NCI-H460 (cell line): ENCODE measurements around the gene PLXND1. TPM values are rescaled to one million over a fixed set of nuclear protein-coding genes. Genes with fewer than 3 reads are reported as not detected.
"Not testable (repeated sequence)": the region's sequence is repeated elsewhere in the genome, so short reads cannot be mapped to it uniquely, and the experiment has no call there.

Experiments
- DNase-seq: peaks from one replicate; pipeline ENCODE4 v3.0.0-alpha.2; 2016; ENCODE audit warnings: low read depth; ENCODE audit errors: extremely low read depth
- small RNA-seq, 2 experiments: library from RNA; depleted of rRNA; stranded (forward); fragments of <200 nt; gene quantifications; one replicate each; pipeline ENCODE3, GENCODE V24; 2014
- total RNA-seq: library from RNA; depleted of rRNA; stranded (reverse); fragments of >200 nt; shearing (Covaris generic); gene quantifications from 2 replicates; pipeline ENCODE4 v1.2.3, GENCODE V29; 2014; rRNA removed

PLXND1 gene
- total RNA-seq, 1 experiment from 2014 or later, result 10.4 TPM

DNA sequence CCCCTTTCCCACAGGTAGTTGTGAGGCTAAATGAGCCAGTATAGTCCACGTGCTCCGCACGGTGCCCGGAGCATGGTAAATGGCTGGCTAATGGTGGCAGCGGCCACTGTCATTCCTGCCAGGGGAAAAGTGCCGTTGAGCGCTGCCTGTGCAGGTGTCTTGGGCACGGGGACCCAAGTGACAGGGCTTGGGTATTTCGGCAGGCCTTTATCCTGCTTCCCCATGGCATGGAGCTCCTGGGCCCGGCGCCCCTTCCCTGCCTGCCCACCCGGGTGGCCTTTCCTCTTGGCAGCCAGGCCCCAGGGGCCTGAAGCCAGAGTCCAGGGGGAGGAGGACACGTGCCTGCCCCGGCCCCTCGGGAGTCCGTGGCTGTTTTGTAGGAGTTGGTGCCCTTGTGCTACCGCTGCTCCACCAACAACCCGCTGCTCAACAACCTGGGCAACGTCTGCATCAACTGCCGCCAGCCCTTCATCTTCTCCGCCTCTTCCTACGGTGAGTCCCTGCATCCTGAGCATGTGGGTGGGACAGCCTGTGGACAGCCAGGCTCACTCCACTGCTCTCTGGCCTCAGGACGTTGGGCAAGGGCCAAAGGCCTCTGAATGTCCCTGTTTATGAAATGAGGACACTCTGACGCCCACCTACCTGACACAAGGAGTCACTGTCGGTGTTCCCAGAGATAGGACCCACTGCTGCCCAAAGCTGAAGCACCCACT is 91.2 kb downstream of the PLXND1 start:
- not testable (repeated sequence) for DNase-seq

DNA sequence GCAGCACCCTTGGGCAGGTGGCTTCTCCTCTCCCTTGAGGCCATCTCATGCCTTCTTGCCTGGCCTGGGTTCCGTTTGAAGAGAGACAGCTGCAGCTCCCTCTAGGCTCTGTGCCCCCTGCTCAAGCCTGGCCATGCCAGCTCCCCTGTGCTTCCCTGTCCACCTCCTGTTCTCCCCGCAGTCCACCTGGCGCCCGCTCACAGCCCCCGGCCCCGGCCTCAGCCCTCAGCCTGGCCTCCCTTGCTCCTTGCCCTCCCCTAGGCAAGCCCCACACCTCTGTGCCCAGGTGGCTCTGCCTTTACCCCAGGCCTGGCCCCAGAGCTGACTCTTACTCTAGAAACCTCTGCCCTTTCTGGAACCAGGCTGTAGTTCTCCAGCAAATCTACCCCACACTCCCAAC is 91.9 kb downstream of the PLXND1 start:
- DNase-seq, result no peak

DNA sequence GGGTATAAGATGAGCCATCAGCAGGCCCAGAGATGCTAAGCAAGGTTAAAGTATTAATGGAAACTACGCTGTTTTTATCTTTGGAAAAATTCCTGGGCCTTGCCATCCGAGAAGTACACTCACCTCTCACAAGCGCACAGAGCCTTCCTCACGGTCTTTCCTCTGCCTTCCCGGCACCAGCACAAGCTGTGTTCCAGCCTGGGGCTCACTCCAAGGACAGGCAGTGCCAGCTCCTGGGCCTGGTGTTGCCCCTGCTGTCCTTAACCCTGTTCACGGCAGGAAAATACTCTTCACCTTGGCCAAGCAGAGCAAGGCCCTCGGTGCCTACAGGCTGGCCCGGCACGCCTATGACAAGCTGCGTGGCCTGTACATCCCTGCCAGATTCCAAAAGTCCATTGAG is 92.4 kb downstream of the PLXND1 start:
- no peak for DNase-seq

DNA sequence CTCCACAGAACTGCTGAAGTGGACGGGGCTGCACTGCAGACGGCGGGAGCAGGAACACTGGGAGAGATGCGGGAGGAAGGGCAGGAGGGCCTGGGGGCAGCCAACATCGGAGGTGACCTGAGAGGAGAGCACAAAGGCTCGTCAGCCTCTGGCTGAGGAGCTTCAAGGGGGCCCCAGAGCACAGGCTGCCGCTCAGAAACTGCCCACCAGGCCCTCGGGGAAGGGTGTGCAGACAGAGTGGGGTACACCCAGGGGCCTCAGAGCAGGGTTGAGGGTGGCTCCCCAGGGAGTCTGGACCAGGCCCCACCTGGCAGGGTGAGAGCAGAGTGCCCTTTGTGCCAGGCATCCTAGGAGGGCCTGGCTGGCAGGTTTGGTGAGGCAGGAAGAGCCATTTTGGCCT is 92.8 kb downstream of the PLXND1 start:
- DNase-seq, result no peak

DNA sequence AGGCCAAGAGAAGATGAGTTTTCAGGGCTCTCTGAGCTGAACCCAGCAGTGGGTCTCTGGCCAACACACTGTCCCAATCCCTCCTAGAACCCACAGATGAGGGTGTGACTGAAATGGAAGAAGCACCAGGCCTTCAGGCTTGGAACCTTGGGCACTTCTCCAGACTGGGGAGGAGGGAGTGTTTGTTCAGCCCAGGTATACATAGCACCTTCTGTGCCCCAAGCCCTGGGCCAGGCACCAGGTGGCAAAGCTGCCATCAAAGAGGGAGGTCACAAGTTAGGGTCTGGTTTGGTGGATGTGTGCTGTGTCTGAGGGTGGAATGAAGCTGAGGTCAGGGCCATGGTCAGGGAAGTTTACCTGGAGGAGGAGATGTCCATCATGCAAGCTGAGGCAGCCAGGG is 93.9 kb downstream of the PLXND1 start:
- DNase-seq, result no peak

DNA sequence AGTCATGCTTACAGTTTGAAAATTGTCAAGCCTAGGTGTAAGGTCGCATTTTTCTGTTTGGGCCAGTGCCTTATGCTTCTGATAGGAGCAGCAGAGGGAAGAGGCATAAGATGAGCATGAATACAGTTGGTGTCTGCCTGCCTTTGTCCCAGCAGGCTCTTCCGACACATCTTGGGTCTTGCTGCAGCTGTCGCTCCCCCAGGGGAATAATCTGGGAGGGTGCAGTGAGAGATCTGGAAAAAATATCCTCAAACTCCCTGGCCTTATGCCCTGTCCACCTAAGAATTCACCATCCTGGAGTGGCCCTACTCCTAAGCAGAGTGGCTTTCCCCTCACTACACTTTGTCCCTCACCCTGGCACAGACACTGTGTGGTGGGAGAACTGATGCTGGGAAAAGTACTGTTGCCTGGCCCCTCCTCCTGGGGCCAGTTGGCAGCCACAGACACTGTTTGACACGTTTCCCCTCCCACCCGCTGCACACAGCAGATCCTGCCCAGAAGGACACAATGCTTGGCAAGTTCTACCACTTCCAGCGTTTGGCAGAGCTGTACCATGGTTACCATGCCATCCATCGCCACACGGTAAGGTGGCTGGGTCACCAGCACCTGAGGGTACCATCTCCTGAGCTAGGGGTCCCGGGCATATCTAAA is 99.2 kb downstream of the PLXND1 start:
- no peak for DNase-seq

DNA sequence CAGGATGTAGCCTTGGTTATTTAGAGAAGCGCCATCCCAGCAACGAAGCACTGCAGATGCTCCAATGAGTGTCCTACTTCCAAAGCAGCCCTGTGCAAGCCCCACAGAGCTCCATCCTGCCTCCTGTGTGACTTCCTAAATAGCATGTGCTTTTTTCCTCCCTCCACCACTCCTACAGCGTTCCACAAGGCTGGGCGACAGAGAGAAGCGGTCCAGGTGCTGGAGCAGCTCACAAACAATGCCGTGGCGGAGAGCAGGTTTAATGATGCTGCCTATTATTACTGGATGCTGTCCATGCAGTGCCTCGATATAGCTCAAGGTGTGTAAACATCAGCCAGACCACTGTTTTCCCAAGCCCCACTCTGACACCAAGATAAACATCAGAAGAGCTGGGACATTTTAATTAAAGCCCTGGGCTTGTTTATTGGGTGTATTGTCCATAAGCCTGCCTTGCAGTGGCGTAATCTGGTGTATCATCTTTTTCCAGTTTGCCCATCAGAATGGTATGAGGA is 100.2 kb downstream of the PLXND1 start:
- DNase-seq, result no peak

DNA sequence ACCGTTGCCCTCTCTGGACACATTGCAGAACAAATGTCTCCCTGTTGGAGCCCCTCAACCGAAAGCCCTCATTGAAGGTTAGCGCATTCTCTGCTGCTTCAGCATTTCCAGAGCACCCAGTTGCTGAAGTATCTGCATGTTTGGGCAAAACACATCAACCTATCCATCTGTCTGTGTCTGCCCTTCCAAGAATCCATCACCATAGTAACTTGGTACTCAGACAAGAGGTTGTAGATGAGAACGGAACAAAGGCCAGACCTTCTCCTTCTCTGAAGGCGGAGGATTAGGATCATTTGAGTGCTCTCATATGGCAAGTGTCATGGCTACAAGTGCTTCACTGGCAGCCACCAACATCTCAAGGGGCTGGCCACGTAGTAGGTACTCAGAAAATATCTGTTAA is 101.1 kb downstream of the PLXND1 start:
- no peak for DNase-seq

Small RNA genes within 50 kb of the gene (small RNA-seq; reads per million reads assigned to genes)
- gene RN7SL752P, result 0 to 0.29 reads per million in 2 experiments

Other genes starting within 250 kb of the PLXND1 start
- not detected in 2 replicates for gene EFCAB12, start 178.0 kb downstream of the PLXND1 start, total RNA-seq
- gene MBD4, start 166.7 kb downstream of the PLXND1 start, total RNA-seq, result 21.4 and 26.9 TPM in 2 replicates
- gene IFT122, start 166.5 kb downstream of the PLXND1 start, total RNA-seq, result 4.0 and 7.0 TPM in 2 replicates
- not detected in 2 replicates for gene RHO, start 78.0 kb downstream of the PLXND1 start, total RNA-seq
- not detected in 2 replicates for gene H1-8, start 63.5 kb downstream of the PLXND1 start, total RNA-seq